H1 (cell line): ENCODE results near the gene NLRC5. TPM values are rescaled to one million over a fixed set of nuclear protein-coding genes. Genes with fewer than 3 reads are reported as not detected.

Experiments
- CTCF ChIA-PET: fragments of 300-600 bp; sonication (Branson Sonifier 250); formaldehyde crosslinking; loops from one replicate; lab custom pipeline; 2021; ENCODE audit not compliant: partially characterized antibody; lab: Charles Lee
- POLR2A ChIA-PET: fragments of 300-600 bp; sonication (Branson Sonifier 250); formaldehyde crosslinking; loops from one replicate; lab custom pipeline; 2021; ENCODE audit warnings: inconsistent platforms; ENCODE audit not compliant: partially characterized antibody; lab: Charles Lee
- DNase-seq, 2 experiments: peaks; one replicate each; pipeline versions ENCODE4 v3.0.0 to v3.0.0-alpha.2; 2010 to 2022; ENCODE audit warnings: low spot score in 2 of 2, low read depth in 1 of 2, mixed read lengths in 1 of 2
- FAIRE-seq: peaks from 2 replicates; lab custom pipeline; 2011; peaks lifted over from hg19 to GRCh38; lab: Jason Lieb, UNC
- H2AFZ ChIP-seq: 2 replicates; pipeline ENCODE4 v1.8.1; 2012; ENCODE audit warnings: low read length, inconsistent platforms
- H2AK5ac ChIP-seq: 2 replicates; pipeline ENCODE4 v1.6.1; 2013; ENCODE audit warnings: low read depth, low read length
- H2BK120ac ChIP-seq: replicated peaks from 2 replicates; pipeline ENCODE3; 2013; ENCODE audit warnings: low read depth, low read length, inconsistent platforms
- H2BK12ac ChIP-seq: 2 replicates; pipeline ENCODE4 v1.6.1; 2013; ENCODE audit warnings: low read depth, low read length
- H2BK15ac ChIP-seq: 2 replicates; pipeline ENCODE4 v1.6.1; 2013; ENCODE audit warnings: low read length
- H2BK20ac ChIP-seq: 2 replicates; pipeline ENCODE4 v1.6.1; 2013; ENCODE audit warnings: low read length
- H2BK5ac ChIP-seq: 2 replicates; pipeline ENCODE4 v1.6.1; 2013; ENCODE audit warnings: low read depth, low read length
- H3K14ac ChIP-seq: 2 replicates; pipeline ENCODE4 v1.6.1; 2013; ENCODE audit warnings: inconsistent platforms; ENCODE audit not compliant: insufficient read length
- H3K18ac ChIP-seq: 2 replicates; pipeline ENCODE4 v1.6.1; 2013; ENCODE audit warnings: low read length; ENCODE audit errors: extremely low read depth
- H3K23ac ChIP-seq: 2 replicates; pipeline ENCODE4 v1.6.1; 2013; ENCODE audit warnings: inconsistent platforms; ENCODE audit not compliant: insufficient read length
- H3K23me2 ChIP-seq: 2 replicates; pipeline ENCODE4 v1.6.1; 2013; ENCODE audit warnings: low read depth, low read length
- H3K27ac ChIP-seq: 2 replicates; pipeline ENCODE4 v1.6.1; 2011; ENCODE audit warnings: low read depth, low read length, inconsistent platforms
- H3K27me3 ChIP-seq, 4 experiments: replicated peaks in 1 of 4; 1 replicate in 1 of 4; 2 replicates in 3 of 4; pipeline versions ENCODE4 v1.6.1 to v1.8.1; 2011 to 2013; ENCODE audit warnings: low read length in 3 of 4, mild to moderate bottlenecking in 3 of 4, inconsistent platforms in 2 of 4, mixed read lengths in 2 of 4, moderate library complexity in 1 of 4; ENCODE audit not compliant: control insufficient read depth in 3 of 4, insufficient read depth in 3 of 4; ENCODE audit errors: extremely low read depth in 1 of 4
- H3K36me3 ChIP-seq, 4 experiments: 2 replicates each; pipeline versions ENCODE4 v1.6.1 to v1.8.1; 2011 to 2013; ENCODE audit warnings: mild to moderate bottlenecking in 4 of 4, low read length in 3 of 4, moderate library complexity in 2 of 4, control low read depth in 1 of 4, inconsistent platforms in 1 of 4; ENCODE audit not compliant: insufficient read depth in 4 of 4, control insufficient read depth in 2 of 4
- H3K4ac ChIP-seq: replicated peaks from 2 replicates; pipeline ENCODE3; 2013; ENCODE audit warnings: low read length, low read depth, mixed read lengths, inconsistent platforms; ENCODE audit not compliant: insufficient read length
- H3K4me1 ChIP-seq, 4 experiments: replicated peaks in 1 of 4; 1 replicate in 1 of 4; 2 replicates in 3 of 4; pipeline versions ENCODE4 v1.6.1 to v1.8.1; 2011 to 2013; ENCODE audit warnings: low read length in 3 of 4, inconsistent platforms in 2 of 4, mixed read lengths in 1 of 4; ENCODE audit not compliant: insufficient read depth in 4 of 4, control insufficient read depth in 3 of 4
- H3K4me2 ChIP-seq, 2 experiments: 2 replicates each; pipeline versions ENCODE4 v1.6.1 to v1.8.1; 2011 to 2013; ENCODE audit warnings: low read depth in 2 of 2, low read length in 2 of 2, control low read depth in 1 of 2, inconsistent platforms in 1 of 2, mild to moderate bottlenecking in 1 of 2; ENCODE audit not compliant: insufficient read depth in 1 of 2
- H3K4me3 ChIP-seq, 4 experiments: fragments of 200-600, 300-600 bp in 1 of 4; sonication (generic), shearing (Covaris generic), sonication (Bioruptor Twin) in 1 of 4; 2 replicates each; pipeline versions ENCODE4 v1.5.1 to v1.8.1; 2011 to 2016; ENCODE audit warnings: low read length in 4 of 4, low read depth in 3 of 4, control low read depth in 2 of 4, inconsistent platforms in 2 of 4, mild to moderate bottlenecking in 2 of 4, mixed read lengths in 1 of 4, moderate library complexity in 1 of 4; ENCODE audit not compliant: insufficient read depth in 2 of 4; ENCODE audit errors: extremely low read depth in 1 of 4
- H3K56ac ChIP-seq: replicated peaks from 2 replicates; pipeline ENCODE3; 2013; ENCODE audit warnings: low read depth, mild to moderate bottlenecking, mixed read lengths, low read length, inconsistent platforms; ENCODE audit not compliant: insufficient read length
- H3K79me1 ChIP-seq: 2 replicates; pipeline ENCODE4 v1.6.1; 2013; ENCODE audit warnings: low read depth, low read length, control low read depth
- H3K79me2 ChIP-seq, 2 experiments: 2 replicates each; pipeline versions ENCODE4 v1.6.1 to v1.8.1; 2012 to 2013; ENCODE audit warnings: low read length in 2 of 2, mild to moderate bottlenecking in 2 of 2, inconsistent platforms in 1 of 2; ENCODE audit not compliant: insufficient read depth in 2 of 2, control insufficient read depth in 1 of 2
- H3K9ac ChIP-seq, 4 experiments: replicated peaks in 1 of 4; 1 replicate in 1 of 4; 2 replicates in 3 of 4; pipeline versions ENCODE4 v1.6.1 to v1.8.1; 2011 to 2013; ENCODE audit warnings: low read depth in 3 of 4, low read length in 3 of 4, control low read depth in 2 of 4, mild to moderate bottlenecking in 2 of 4, moderate library complexity in 2 of 4, inconsistent platforms in 1 of 4; ENCODE audit errors: extremely low read depth in 1 of 4
- H3K9me3 ChIP-seq, 2 experiments: 2 replicates each; pipeline versions ENCODE4 v1.6.1 to v1.8.1; 2012 to 2013; ENCODE audit warnings: mild to moderate bottlenecking in 2 of 2, moderate library complexity in 2 of 2, control low read depth in 1 of 2, inconsistent platforms in 1 of 2, low read depth in 1 of 2, low read length in 1 of 2, mixed read lengths in 1 of 2; ENCODE audit not compliant: insufficient read depth in 2 of 2
- H4K20me1 ChIP-seq, 2 experiments: replicated peaks in 1 of 2; 2 replicates each; pipeline versions ENCODE3 to v1.8.1; 2011 to 2013; ENCODE audit warnings: inconsistent platforms in 2 of 2, low read length in 2 of 2, mild to moderate bottlenecking in 1 of 2; ENCODE audit not compliant: insufficient read depth in 2 of 2, control insufficient read depth in 1 of 2
- H4K5ac ChIP-seq: 2 replicates; pipeline ENCODE4 v1.6.1; 2013; ENCODE audit warnings: low read length, low read depth, mixed read lengths, inconsistent platforms; ENCODE audit not compliant: insufficient read length
- H4K8ac ChIP-seq: 2 replicates; pipeline ENCODE4 v1.8.0; 2013; ENCODE audit warnings: mild to moderate bottlenecking, moderate library complexity, low read length, inconsistent platforms; ENCODE audit not compliant: insufficient read depth; ENCODE audit errors: extremely low read depth
- H4K91ac ChIP-seq: replicated peaks from 2 replicates; pipeline ENCODE3; 2013; ENCODE audit warnings: low read length, mixed read lengths, inconsistent platforms; ENCODE audit not compliant: insufficient read length
- BCL11A ChIP-seq, 2 experiments: IDR thresholded peaks; one replicate each; pipeline ENCODE4 v1.6.1; 2011; ENCODE audit warnings: low read depth in 2 of 2, low read length in 2 of 2, mild to moderate bottlenecking in 2 of 2
- CBX5 ChIP-seq: fragments of 300-800, 300-1000 bp; sonication (generic); IDR thresholded peaks from 2 replicates; pipeline ENCODE4 v1.7.1; 2016; ENCODE audit warnings: antibody characterized with exemption, low read length, low read depth
- CREB1 ChIP-seq: IDR thresholded peaks from 2 replicates; pipeline ENCODE4 v1.6.1; 2012; ENCODE audit warnings: inconsistent platforms
- CTBP2 ChIP-seq: IDR thresholded peaks from 2 replicates; pipeline ENCODE4 v1.7.0; 2011; ENCODE audit warnings: borderline replicate concordance, mild to moderate bottlenecking, moderate library complexity, mixed read lengths, low read length; ENCODE audit not compliant: insufficient read depth, insufficient read length
- E2F6 ChIP-seq: IDR thresholded peaks from 2 replicates; pipeline ENCODE4 v1.6.1; 2012; ENCODE audit warnings: inconsistent platforms
- KDM4A ChIP-seq: IDR thresholded peaks from one replicate; pipeline ENCODE4 v1.7.1; 2012; ENCODE audit warnings: low read depth, mild to moderate bottlenecking, moderate library complexity, low read length, inconsistent platforms; ENCODE audit not compliant: severe bottlenecking
- USF2 ChIP-seq: IDR thresholded peaks from 2 replicates; pipeline ENCODE4 v1.6.1; 2011; ENCODE audit warnings: low read length, improper control_type of control experiment
- ZNF274 ChIP-seq: IDR thresholded peaks from 2 replicates; pipeline ENCODE4 v1.7.0; 2012; ENCODE audit warnings: low read length, borderline replicate concordance; ENCODE audit errors: extremely low read depth
- WGBS, 2 experiments: shearing (Covaris generic) in 1 of 2; methylation state at CpG; one replicate each; pipeline versions ENCODE4 v1.1.6 to v1.1.7; 2013 to 2015; ENCODE audit warnings: low lambda C conversion rate in 2 of 2, mixed read lengths in 2 of 2, inconsistent platforms in 1 of 2, low coverage in 1 of 2, missing lambda C conversion rate in 1 of 2; ENCODE audit not compliant: insufficient replicate concordance in 2 of 2, insufficient coverage in 1 of 2, insufficient read length in 1 of 2; ENCODE audit errors: extremely low coverage in 1 of 2, missing lambda C conversion rate in 1 of 2; 5-methylcytosine and 5-hydroxymethylcytosine counted together
- polyA plus RNA-seq, 7 experiments: library from polyadenylated mRNA; depleted of rRNA in 3 of 7; stranded (reverse) in 5 of 7; unstranded in 2 of 7; fragments of >200 nt in 5 of 7; fragments of 200-250 nt in 2 of 7; gene quantifications; 1 replicate in 5 of 7; 2 replicates in 1 of 7; 4 replicates in 1 of 7; pipeline versions ENCODE4 v1.2.1 to v1.2.3, GENCODE V29; 2011 to 2013; ENCODE audit warnings: missing spikeins in 2 of 7, mixed read lengths in 2 of 7
- total RNA-seq: library from RNA; stranded (reverse); fragmentation: NEBNext Ultra II Directional; extraction: Animal tissue kit (Norgen Biotek cat#: 25700); gene quantifications from 2 replicates; pipeline ENCODE4 v1.2.1, GENCODE V29; 2021

NLRC5 gene
- total and polyA plus RNA-seq, 2 of the 8 experiments (the other 6 are each of a cell fraction or from before 2014, with no cell fraction given): 2.2 to 3.2 TPM

- CTCF ChIA-PET: interaction anchor here (1.1 to 1.9 kb wide), 3 partner anchors 16 to 122 kb away, joined by 3 to 6 read pairs (median 4); no protein-coding TSS in a partner anchor
- Histone ChIP-seq H3K23me2 (peaks cover 6% of the 10 kb centered on the region; the same call in 1 of the 2 replicates), H3K4me3 (no peak overlapping the region), H3K9me3 (no peaks in the 10 kb centered on the region), H4K5ac (no peak overlapping the region), H3K4ac (no peak overlapping the region), H3K36me3 (no peaks in the 10 kb centered on the region), H2BK20ac (no peak overlapping the region), H3K79me1 (no peaks in the 10 kb centered on the region), H4K91ac (no peak overlapping the region), H4K20me1 (peaks cover 0 to 2% of the 10 kb centered on the region in 2 experiments), H2BK120ac (no peak overlapping the region), H3K18ac (no peak overlapping the region), H3K4me1 (no peaks in the 10 kb centered on the region), H3K79me2 (no peaks in the 10 kb centered on the region), H2AFZ (no peak overlapping the region), H3K56ac (no peak overlapping the region), H2BK15ac (no peak overlapping the region), H3K27ac (no peak overlapping the region), H2BK5ac (no peak overlapping the region), H2AK5ac (no peak overlapping the region), H4K8ac (no peak overlapping the region), H3K14ac (no peak overlapping the region), H3K23ac (no peak overlapping the region), H3K4me2 (no peak overlapping the region), H3K9ac (no peak overlapping the region), H2BK12ac (no peak overlapping the region), H3K27me3 (no peaks in the 10 kb centered on the region)
- POLR2A ChIA-PET: interaction anchor here (0.7 kb wide), 1 partner anchor 94 kb away, joined by 3 read pairs; no protein-coding TSS in a partner anchor
- TF ChIP-seq BCL11A (IDR thresholded peaks at IDR 0.05; ENCODE audit: low read depth in 2 of 2, low read length in 2 of 2) (no peak), CTBP2 (no peak), CBX5 (no peak), CREB1 (no peak), KDM4A (no peak), USF2 (no peak), ZNF274 (no peak), E2F6 (no peak)
- FAIRE-seq (no peak), DNase-seq (no peak)
- whole genome bisulfite sequencing, 2 experiments: 81% methylated on average over 16 of the region's 16 CpGs; no CpG with 5 or more reads in 1 of the 2 experiments
Measured at GRCh38 chr16:57029161-57030160, 40.1 kb downstream of the NLRC5 start.
